Uterus (tissue), 2 donors: ENCODE results near the gene HOXA11.

ENCODE experiments used
- CTCF ChIP-seq, 4 experiments: fragments of 200-600 bp in 2 of 4; fragments of 450-650 bp in 2 of 4; sonication (generic) in 2 of 4; IDR thresholded peaks; one replicate each; pipeline ENCODE4 v1.5.1; 2016 to 2019; ENCODE audit warnings: antibody characterized with exemption in 4 of 4, mild to moderate bottlenecking in 2 of 4, moderate library complexity in 1 of 4
- POLR2A ChIP-seq, 2 donors: fragments of 450-650 bp; IDR thresholded peaks; one replicate each; pipeline ENCODE4 v1.6.1; 2016; ENCODE audit warnings: antibody characterized with exemption in 2 of 2, mild to moderate bottlenecking in 1 of 2, moderate library complexity in 1 of 2

- TF ChIP-seq CTCF (IDR thresholded peaks at IDR 0.05) = no peak
- no peak for TF ChIP-seq POLR2A (IDR thresholded peaks at IDR 0.05)
Observed at GRCh38 chr7:27213433-27214238, 28.6 kb upstream of the HOXA11 start.
